H1 (cell line): ENCODE measurements around the gene ARL5A. TPM values are rescaled to one million over a fixed set of nuclear protein-coding genes. Genes with fewer than 3 reads are reported as not detected.

Experiments used
- CTCF ChIA-PET: fragments of 300-600 bp; sonication (Branson Sonifier 250); formaldehyde crosslinking; loops from one replicate; lab custom pipeline; 2021; ENCODE audit not compliant: partially characterized antibody; lab: Charles Lee
- POLR2A ChIA-PET: fragments of 300-600 bp; sonication (Branson Sonifier 250); formaldehyde crosslinking; loops from one replicate; lab custom pipeline; 2021; ENCODE audit warnings: inconsistent platforms; ENCODE audit not compliant: partially characterized antibody; lab: Charles Lee
- DNase-seq, 2 experiments: peaks; one replicate each; pipeline versions ENCODE4 v3.0.0 to v3.0.0-alpha.2; 2010 to 2022; ENCODE audit warnings: low spot score in 2 of 2, low read depth in 1 of 2, mixed read lengths in 1 of 2
- FAIRE-seq: peaks from 2 replicates; lab custom pipeline; 2011; peaks lifted over from hg19 to GRCh38; lab: Jason Lieb, UNC
- H2AFZ ChIP-seq: 2 replicates; pipeline ENCODE4 v1.8.1; 2012; ENCODE audit warnings: low read length, inconsistent platforms
- H2AK5ac ChIP-seq: 2 replicates; pipeline ENCODE4 v1.6.1; 2013; ENCODE audit warnings: low read depth, low read length
- H2BK120ac ChIP-seq: replicated peaks from 2 replicates; pipeline ENCODE3; 2013; ENCODE audit warnings: low read depth, low read length, inconsistent platforms
- H2BK12ac ChIP-seq: 2 replicates; pipeline ENCODE4 v1.6.1; 2013; ENCODE audit warnings: low read depth, low read length
- H2BK15ac ChIP-seq: 2 replicates; pipeline ENCODE4 v1.6.1; 2013; ENCODE audit warnings: low read length
- H2BK20ac ChIP-seq: 2 replicates; pipeline ENCODE4 v1.6.1; 2013; ENCODE audit warnings: low read length
- H2BK5ac ChIP-seq: 2 replicates; pipeline ENCODE4 v1.6.1; 2013; ENCODE audit warnings: low read depth, low read length
- H3K14ac ChIP-seq: 2 replicates; pipeline ENCODE4 v1.6.1; 2013; ENCODE audit warnings: inconsistent platforms; ENCODE audit not compliant: insufficient read length
- H3K18ac ChIP-seq: 2 replicates; pipeline ENCODE4 v1.6.1; 2013; ENCODE audit warnings: low read length; ENCODE audit errors: extremely low read depth
- H3K23ac ChIP-seq: 2 replicates; pipeline ENCODE4 v1.6.1; 2013; ENCODE audit warnings: inconsistent platforms; ENCODE audit not compliant: insufficient read length
- H3K23me2 ChIP-seq: 2 replicates; pipeline ENCODE4 v1.6.1; 2013; ENCODE audit warnings: low read depth, low read length
- H3K27ac ChIP-seq: 2 replicates; pipeline ENCODE4 v1.6.1; 2011; ENCODE audit warnings: low read depth, low read length, inconsistent platforms
- H3K27me3 ChIP-seq, 4 experiments: replicated peaks in 1 of 4; 1 replicate in 1 of 4; 2 replicates in 3 of 4; pipeline versions ENCODE4 v1.6.1 to v1.8.1; 2011 to 2013; ENCODE audit warnings: low read length in 3 of 4, mild to moderate bottlenecking in 3 of 4, inconsistent platforms in 2 of 4, mixed read lengths in 2 of 4, moderate library complexity in 1 of 4; ENCODE audit not compliant: control insufficient read depth in 3 of 4, insufficient read depth in 3 of 4; ENCODE audit errors: extremely low read depth in 1 of 4
- H3K36me3 ChIP-seq, 4 experiments: 2 replicates each; pipeline versions ENCODE4 v1.6.1 to v1.8.1; 2011 to 2013; ENCODE audit warnings: mild to moderate bottlenecking in 4 of 4, low read length in 3 of 4, moderate library complexity in 2 of 4, control low read depth in 1 of 4, inconsistent platforms in 1 of 4; ENCODE audit not compliant: insufficient read depth in 4 of 4, control insufficient read depth in 2 of 4
- H3K4ac ChIP-seq: replicated peaks from 2 replicates; pipeline ENCODE3; 2013; ENCODE audit warnings: low read length, low read depth, mixed read lengths, inconsistent platforms; ENCODE audit not compliant: insufficient read length
- H3K4me1 ChIP-seq, 4 experiments: replicated peaks in 1 of 4; 1 replicate in 1 of 4; 2 replicates in 3 of 4; pipeline versions ENCODE4 v1.6.1 to v1.8.1; 2011 to 2013; ENCODE audit warnings: low read length in 3 of 4, inconsistent platforms in 2 of 4, mixed read lengths in 1 of 4; ENCODE audit not compliant: insufficient read depth in 4 of 4, control insufficient read depth in 3 of 4
- H3K4me2 ChIP-seq, 2 experiments: 2 replicates each; pipeline versions ENCODE4 v1.6.1 to v1.8.1; 2011 to 2013; ENCODE audit warnings: low read depth in 2 of 2, low read length in 2 of 2, control low read depth in 1 of 2, inconsistent platforms in 1 of 2, mild to moderate bottlenecking in 1 of 2; ENCODE audit not compliant: insufficient read depth in 1 of 2
- H3K4me3 ChIP-seq, 4 experiments: fragments of 200-600, 300-600 bp in 1 of 4; sonication (generic), shearing (Covaris generic), sonication (Bioruptor Twin) in 1 of 4; 2 replicates each; pipeline versions ENCODE4 v1.5.1 to v1.8.1; 2011 to 2016; ENCODE audit warnings: low read length in 4 of 4, low read depth in 3 of 4, control low read depth in 2 of 4, inconsistent platforms in 2 of 4, mild to moderate bottlenecking in 2 of 4, mixed read lengths in 1 of 4, moderate library complexity in 1 of 4; ENCODE audit not compliant: insufficient read depth in 2 of 4; ENCODE audit errors: extremely low read depth in 1 of 4
- H3K56ac ChIP-seq: replicated peaks from 2 replicates; pipeline ENCODE3; 2013; ENCODE audit warnings: low read depth, mild to moderate bottlenecking, mixed read lengths, low read length, inconsistent platforms; ENCODE audit not compliant: insufficient read length
- H3K79me1 ChIP-seq: 2 replicates; pipeline ENCODE4 v1.6.1; 2013; ENCODE audit warnings: low read depth, low read length, control low read depth
- H3K79me2 ChIP-seq, 2 experiments: 2 replicates each; pipeline versions ENCODE4 v1.6.1 to v1.8.1; 2012 to 2013; ENCODE audit warnings: low read length in 2 of 2, mild to moderate bottlenecking in 2 of 2, inconsistent platforms in 1 of 2; ENCODE audit not compliant: insufficient read depth in 2 of 2, control insufficient read depth in 1 of 2
- H3K9ac ChIP-seq, 4 experiments: replicated peaks in 1 of 4; 1 replicate in 1 of 4; 2 replicates in 3 of 4; pipeline versions ENCODE4 v1.6.1 to v1.8.1; 2011 to 2013; ENCODE audit warnings: low read depth in 3 of 4, low read length in 3 of 4, control low read depth in 2 of 4, mild to moderate bottlenecking in 2 of 4, moderate library complexity in 2 of 4, inconsistent platforms in 1 of 4; ENCODE audit errors: extremely low read depth in 1 of 4
- H3K9me3 ChIP-seq, 2 experiments: 2 replicates each; pipeline versions ENCODE4 v1.6.1 to v1.8.1; 2012 to 2013; ENCODE audit warnings: mild to moderate bottlenecking in 2 of 2, moderate library complexity in 2 of 2, control low read depth in 1 of 2, inconsistent platforms in 1 of 2, low read depth in 1 of 2, low read length in 1 of 2, mixed read lengths in 1 of 2; ENCODE audit not compliant: insufficient read depth in 2 of 2
- H4K20me1 ChIP-seq, 2 experiments: replicated peaks in 1 of 2; 2 replicates each; pipeline versions ENCODE3 to v1.8.1; 2011 to 2013; ENCODE audit warnings: inconsistent platforms in 2 of 2, low read length in 2 of 2, mild to moderate bottlenecking in 1 of 2; ENCODE audit not compliant: insufficient read depth in 2 of 2, control insufficient read depth in 1 of 2
- H4K5ac ChIP-seq: 2 replicates; pipeline ENCODE4 v1.6.1; 2013; ENCODE audit warnings: low read length, low read depth, mixed read lengths, inconsistent platforms; ENCODE audit not compliant: insufficient read length
- H4K8ac ChIP-seq: 2 replicates; pipeline ENCODE4 v1.8.0; 2013; ENCODE audit warnings: mild to moderate bottlenecking, moderate library complexity, low read length, inconsistent platforms; ENCODE audit not compliant: insufficient read depth; ENCODE audit errors: extremely low read depth
- H4K91ac ChIP-seq: replicated peaks from 2 replicates; pipeline ENCODE3; 2013; ENCODE audit warnings: low read length, mixed read lengths, inconsistent platforms; ENCODE audit not compliant: insufficient read length
- BACH1 ChIP-seq: IDR thresholded peaks from 2 replicates; pipeline ENCODE4 v1.6.1; 2012; ENCODE audit warnings: low read length, improper control_type of control experiment
- EP300 ChIP-seq, 2 experiments: IDR thresholded peaks; 1 replicate in 1 of 2; 2 replicates in 1 of 2; pipeline ENCODE4 v1.6.1; 2011 to 2012; ENCODE audit warnings: low read depth in 2 of 2, low read length in 2 of 2, mild to moderate bottlenecking in 2 of 2, borderline replicate concordance in 1 of 2, inconsistent platforms in 1 of 2, moderate library complexity in 1 of 2
- JUN ChIP-seq: IDR thresholded peaks from 2 replicates; pipeline ENCODE4 v1.6.1; 2011; ENCODE audit warnings: low read depth, mild to moderate bottlenecking, improper control_type of control experiment, low read length
- POU5F1 ChIP-seq: IDR thresholded peaks from 2 replicates; pipeline ENCODE4 v1.6.1; 2011; ENCODE audit warnings: low read depth, mild to moderate bottlenecking, low read length, moderate library complexity
- SIRT6 ChIP-seq: IDR thresholded peaks from one replicate; pipeline ENCODE4 v1.7.1; 2012; ENCODE audit warnings: low read length, inconsistent platforms
- TAF7 ChIP-seq: optimal IDR thresholded peaks from 2 replicates; pipeline ENCODE3; 2011; ENCODE audit warnings: low read depth, mild to moderate bottlenecking, inconsistent platforms, low read length, moderate library complexity, borderline replicate concordance
- TCF12 ChIP-seq: IDR thresholded peaks from 2 replicates; pipeline ENCODE4 v1.6.1; 2011; ENCODE audit warnings: low read depth, mild to moderate bottlenecking, low read length
- TEAD4 ChIP-seq: IDR thresholded peaks from 2 replicates; pipeline ENCODE4 v1.6.1; 2012; ENCODE audit warnings: low read depth, low read length, inconsistent platforms, mixed read lengths
- YY1 ChIP-seq: IDR thresholded peaks from 2 replicates; pipeline ENCODE4 v1.6.1; 2011; ENCODE audit warnings: low read depth, mild to moderate bottlenecking, low read length
- WGBS, 2 experiments: shearing (Covaris generic) in 1 of 2; methylation state at CpG; one replicate each; pipeline versions ENCODE4 v1.1.6 to v1.1.7; 2013 to 2015; ENCODE audit warnings: low lambda C conversion rate in 2 of 2, mixed read lengths in 2 of 2, inconsistent platforms in 1 of 2, low coverage in 1 of 2, missing lambda C conversion rate in 1 of 2; ENCODE audit not compliant: insufficient replicate concordance in 2 of 2, insufficient coverage in 1 of 2, insufficient read length in 1 of 2; ENCODE audit errors: extremely low coverage in 1 of 2, missing lambda C conversion rate in 1 of 2; 5-methylcytosine and 5-hydroxymethylcytosine counted together
- polyA plus RNA-seq, 7 experiments: library from polyadenylated mRNA; depleted of rRNA in 3 of 7; stranded (reverse) in 5 of 7; unstranded in 2 of 7; fragments of >200 nt in 5 of 7; fragments of 200-250 nt in 2 of 7; gene quantifications; 1 replicate in 5 of 7; 2 replicates in 1 of 7; 4 replicates in 1 of 7; pipeline versions ENCODE4 v1.2.1 to v1.2.3, GENCODE V29; 2011 to 2013; ENCODE audit warnings: missing spikeins in 2 of 7, mixed read lengths in 2 of 7
- total RNA-seq: library from RNA; stranded (reverse); fragmentation: NEBNext Ultra II Directional; extraction: Animal tissue kit (Norgen Biotek cat#: 25700); gene quantifications from 2 replicates; pipeline ENCODE4 v1.2.1, GENCODE V29; 2021
- TF ChIP-seq, protein P1 (sequence below), 3 experiments: IDR thresholded peaks; 1 replicate in 2 of 3; 2 replicates in 1 of 3; pipeline versions ENCODE4 v1.5.1 to v1.6.1; 2011; ENCODE audit warnings: low read length in 3 of 3, mild to moderate bottlenecking in 3 of 3, inconsistent platforms in 2 of 3, low read depth in 1 of 3, moderate library complexity in 1 of 3; ENCODE audit not compliant: insufficient read depth in 1 of 3; ENCODE audit errors: control extremely low read depth in 1 of 3
- TF ChIP-seq, protein P2 (sequence below): IDR thresholded peaks from 2 replicates; pipeline ENCODE4 v1.6.1; 2011; ENCODE audit warnings: low read depth, mild to moderate bottlenecking, low read length; ENCODE audit not compliant: insufficient read depth

The ARL5A gene
- total and polyA plus RNA-seq, 2 of the 8 experiments (the other 6 are each of a cell fraction or from before 2014, with no cell fraction given) = 12.6 to 86.3 TPM

DNA sequence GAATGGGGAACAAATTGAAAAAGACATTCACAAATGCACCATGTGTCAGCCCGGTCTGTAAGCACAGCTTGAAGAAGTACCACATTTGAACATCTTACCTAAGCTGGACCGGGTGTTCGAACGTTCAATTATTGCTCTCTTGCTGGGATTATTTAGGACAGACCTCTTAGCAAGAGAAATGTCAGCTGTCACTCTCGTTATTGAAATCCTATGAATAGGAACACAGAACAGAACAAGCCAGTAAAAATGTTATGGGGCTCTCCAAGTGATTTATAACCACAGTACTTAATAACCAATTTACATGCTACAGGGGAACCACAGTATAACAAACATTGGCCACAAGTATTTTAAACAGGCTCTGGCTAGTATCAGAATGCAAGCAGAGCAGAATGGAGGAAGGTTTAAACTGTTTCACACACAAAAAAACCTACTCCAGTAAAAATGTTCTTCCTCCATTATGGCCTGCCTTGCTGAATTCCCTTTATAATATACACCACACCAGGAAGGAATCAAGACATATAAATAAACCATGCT, 32.5 kb upstream of the ARL5A start:
- Histone ChIP-seq H3K4me2 (no peak overlapping the region), H3K27me3 (no peaks in the 10 kb centered on the region), H3K79me1 (no peaks in the 10 kb centered on the region), H3K4me3 (no peak overlapping the region), H4K91ac (no peak overlapping the region), H2BK15ac (no peak overlapping the region), H3K79me2 (no peaks in the 10 kb centered on the region), H3K4me1 (no peaks in the 10 kb centered on the region), H2BK12ac (no peak overlapping the region), H3K4ac (no peak overlapping the region), H3K56ac (no peak overlapping the region), H2BK20ac (no peak overlapping the region), H4K5ac (no peak overlapping the region), H2BK120ac (no peak overlapping the region), H3K14ac (no peak overlapping the region), H2AK5ac (no peak overlapping the region), H3K27ac (no peak overlapping the region), H4K20me1 (no peaks in the 10 kb centered on the region), H3K9ac (no peak overlapping the region), H3K9me3 (no peaks in the 10 kb centered on the region), H3K23me2 (no peaks in the 10 kb centered on the region), H3K18ac (no peak overlapping the region), H2BK5ac (no peak overlapping the region), H3K23ac (no peak overlapping the region), H4K8ac (no peak overlapping the region), H3K36me3 (no peaks in the 10 kb centered on the region), H2AFZ (no peak overlapping the region)
- DNase-seq = no peak
- POLR2A ChIA-PET = no interaction called here
- 89% methylated on average over 5 of the region's 5 CpGs; no CpG with 5 or more reads in 1 of the 2 experiments for WGBS, 2 experiments
- CTCF ChIA-PET = interaction anchor here (1.0 to 1.3 kb wide), 2 partner anchors 12 to 138 kb away, joined by 3 to 4 read pairs; no protein-coding TSS in a partner anchor
- no peak for FAIRE-seq
- TF ChIP-seq POU5F1 (no peak), YY1 (no peak), SIRT6 (no peak), TCF12 (no peak), JUN (no peak), EP300 (IDR thresholded peaks at IDR 0.05; ENCODE audit: borderline replicate concordance in 1 of 2, low read depth in 2 of 2, low read length in 2 of 2) (no peak), TEAD4 (no peak), TAF7 (no peak), BACH1 (no peak)
- TF ChIP-seq, protein P1, sequence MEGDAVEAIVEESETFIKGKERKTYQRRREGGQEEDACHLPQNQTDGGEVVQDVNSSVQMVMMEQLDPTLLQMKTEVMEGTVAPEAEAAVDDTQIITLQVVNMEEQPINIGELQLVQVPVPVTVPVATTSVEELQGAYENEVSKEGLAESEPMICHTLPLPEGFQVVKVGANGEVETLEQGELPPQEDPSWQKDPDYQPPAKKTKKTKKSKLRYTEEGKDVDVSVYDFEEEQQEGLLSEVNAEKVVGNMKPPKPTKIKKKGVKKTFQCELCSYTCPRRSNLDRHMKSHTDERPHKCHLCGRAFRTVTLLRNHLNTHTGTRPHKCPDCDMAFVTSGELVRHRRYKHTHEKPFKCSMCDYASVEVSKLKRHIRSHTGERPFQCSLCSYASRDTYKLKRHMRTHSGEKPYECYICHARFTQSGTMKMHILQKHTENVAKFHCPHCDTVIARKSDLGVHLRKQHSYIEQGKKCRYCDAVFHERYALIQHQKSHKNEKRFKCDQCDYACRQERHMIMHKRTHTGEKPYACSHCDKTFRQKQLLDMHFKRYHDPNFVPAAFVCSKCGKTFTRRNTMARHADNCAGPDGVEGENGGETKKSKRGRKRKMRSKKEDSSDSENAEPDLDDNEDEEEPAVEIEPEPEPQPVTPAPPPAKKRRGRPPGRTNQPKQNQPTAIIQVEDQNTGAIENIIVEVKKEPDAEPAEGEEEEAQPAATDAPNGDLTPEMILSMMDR (IDR thresholded peaks at IDR 0.05; ENCODE audit: control extremely low read depth in 1 of 3, insufficient read depth in 1 of 3, low read depth in 1 of 3, low read length in 3 of 3) = no peak
- TF ChIP-seq, protein P2, sequence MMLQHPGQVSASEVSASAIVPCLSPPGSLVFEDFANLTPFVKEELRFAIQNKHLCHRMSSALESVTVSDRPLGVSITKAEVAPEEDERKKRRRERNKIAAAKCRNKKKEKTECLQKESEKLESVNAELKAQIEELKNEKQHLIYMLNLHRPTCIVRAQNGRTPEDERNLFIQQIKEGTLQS = no peak
